Putamen (tissue), 1 donor: ENCODE results near the gene IGFBP3.

ENCODE experiments used
- DNase-seq: peaks from one replicate; pipeline ENCODE4 v3.0.0-alpha.2; 2016; ENCODE audit warnings: low spot score

The IGFBP3 gene

DNA sequence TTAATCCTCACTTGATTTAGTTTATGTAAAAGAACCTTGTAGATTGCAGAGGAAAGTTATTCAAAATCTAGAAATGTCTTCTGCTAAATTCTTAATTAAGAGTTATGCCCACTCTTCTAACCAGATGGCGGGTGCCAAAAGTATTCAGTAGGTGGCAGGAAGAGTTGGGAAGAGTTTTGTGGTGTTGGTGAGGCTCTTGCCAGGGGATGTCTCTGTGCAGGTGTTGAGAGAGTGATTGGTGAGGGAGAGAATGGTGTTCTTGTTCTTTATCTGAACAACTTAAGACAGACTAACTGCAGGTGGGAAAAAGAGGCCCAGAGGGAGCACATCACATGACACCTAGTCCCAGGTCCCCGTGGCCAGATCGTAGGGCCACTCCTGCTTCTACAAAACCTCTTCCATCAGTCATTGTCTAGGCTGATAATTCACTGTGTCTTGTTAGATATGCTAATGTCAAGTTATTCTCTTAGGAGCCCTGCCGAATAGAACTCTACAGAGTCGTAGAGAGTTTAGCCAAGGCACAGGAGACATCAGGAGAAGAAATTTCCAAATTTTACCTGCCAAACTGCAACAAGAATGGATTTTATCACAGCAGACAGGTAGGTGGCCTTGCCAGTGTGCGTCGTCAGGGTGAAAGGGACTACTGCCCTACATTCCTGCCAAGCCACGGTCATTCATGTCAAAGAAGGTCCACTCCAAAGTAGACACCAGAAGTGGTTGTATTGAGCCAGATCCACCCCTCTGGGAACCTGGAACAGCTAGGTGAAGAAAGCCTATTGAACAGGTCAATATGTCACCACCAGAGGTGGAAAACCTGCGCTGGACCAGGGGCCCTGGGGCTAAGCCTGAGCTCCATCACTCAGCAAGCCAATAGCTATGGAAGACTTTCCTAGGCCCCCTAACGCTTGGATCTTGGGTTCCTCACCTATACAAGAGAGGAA lies 29.3 kb downstream of the IGFBP3 start:
- no peak for DNase-seq

DNA sequence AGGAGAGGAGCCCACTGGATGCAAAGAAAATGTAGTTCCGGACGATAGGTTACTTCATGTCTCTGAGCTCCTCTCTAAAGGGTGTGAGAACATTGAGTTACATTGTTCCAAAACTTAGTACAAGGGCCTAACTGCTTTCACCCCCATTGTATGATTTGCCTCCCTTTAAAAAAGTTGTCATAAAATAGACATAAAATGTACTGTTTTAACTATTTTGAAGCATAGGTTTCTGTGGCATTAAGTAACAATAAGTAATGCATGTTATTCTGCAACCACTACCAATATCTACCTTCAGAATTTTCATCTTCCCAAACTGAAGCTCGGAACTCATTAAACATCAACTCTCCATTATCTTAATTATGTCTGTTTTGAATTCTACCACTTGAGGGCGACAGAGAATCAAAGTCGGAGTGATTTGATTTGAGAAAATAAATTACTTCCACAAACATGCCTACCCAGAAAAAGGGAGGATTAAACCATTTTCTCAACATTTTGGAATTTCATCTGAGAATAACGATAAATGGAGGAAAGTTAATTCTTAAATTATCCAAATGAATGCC lies 30.1 kb downstream of the IGFBP3 start:
- DNase-seq, result peak; percentile 16

DNA sequence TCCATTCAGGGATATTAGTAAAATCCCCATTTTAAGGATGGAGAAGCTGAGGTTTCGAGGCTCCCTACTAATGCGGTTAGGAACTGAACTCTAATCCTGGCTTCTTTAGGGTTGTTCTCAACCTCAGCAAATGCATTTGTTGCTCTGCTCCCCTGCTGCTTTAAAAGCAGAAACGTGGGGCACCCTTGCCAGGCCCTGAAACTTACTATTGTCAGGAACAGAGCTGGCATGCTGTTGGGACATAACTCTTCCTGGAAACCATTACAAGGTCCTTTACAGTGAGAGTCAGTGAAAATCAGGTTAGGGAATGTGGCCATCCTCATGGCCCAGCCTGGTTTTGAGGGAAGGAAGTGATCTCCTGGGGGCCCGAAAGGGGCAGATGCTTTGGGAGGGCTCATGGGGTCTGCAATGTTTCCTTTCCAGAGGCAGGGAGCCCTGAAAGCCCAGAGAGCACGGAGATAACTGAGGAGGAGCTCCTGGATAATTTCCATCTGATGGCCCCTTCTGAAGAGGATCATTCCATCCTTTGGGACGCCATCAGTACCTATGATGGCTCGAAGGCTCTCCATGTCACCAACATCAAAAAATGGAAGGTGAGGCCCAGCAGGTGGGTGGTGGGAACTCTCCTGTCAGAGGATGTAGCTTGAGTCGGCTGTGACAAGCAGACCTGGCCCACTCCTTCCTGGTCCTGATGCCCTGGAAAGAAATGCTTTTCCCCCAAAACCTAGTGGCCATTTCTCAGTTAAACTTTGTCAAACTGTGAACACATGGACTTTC lies 30.8 kb downstream of the IGFBP3 start:
- no peak for DNase-seq

DNA sequence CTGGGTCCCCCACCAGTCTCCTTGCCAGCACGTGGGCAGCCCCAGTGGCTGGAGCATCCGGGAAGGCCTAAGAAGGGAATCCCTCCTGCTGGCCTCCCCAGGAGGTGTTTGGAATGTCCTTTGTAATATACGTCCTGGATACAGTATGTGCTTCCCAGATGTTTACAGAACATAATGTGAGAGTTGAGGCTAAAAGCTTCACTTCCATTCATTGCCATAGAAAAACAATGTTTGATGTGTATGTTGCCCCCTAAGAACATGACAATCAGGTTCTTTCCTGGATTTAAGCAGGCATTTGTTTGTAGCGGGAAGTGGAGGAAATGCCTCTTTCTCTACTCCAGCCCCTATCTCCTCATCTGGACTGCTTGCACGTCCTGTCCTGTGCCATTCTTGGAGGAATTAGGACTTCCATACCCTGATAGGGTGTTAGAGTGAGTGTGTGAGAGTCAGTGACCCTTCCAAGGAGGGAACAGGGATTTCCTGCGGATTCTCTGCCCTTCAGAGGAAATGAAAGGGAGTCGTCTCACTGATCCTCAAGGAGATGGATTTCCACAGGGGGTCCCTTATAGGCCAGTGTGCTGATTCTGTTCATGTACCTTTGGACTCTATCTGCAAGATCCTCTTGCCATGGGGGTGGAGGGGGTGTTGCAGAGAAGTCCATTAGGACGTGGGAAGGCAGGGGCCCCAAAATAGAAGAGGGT lies 31.6 kb downstream of the IGFBP3 start:
- no peak for DNase-seq

DNA sequence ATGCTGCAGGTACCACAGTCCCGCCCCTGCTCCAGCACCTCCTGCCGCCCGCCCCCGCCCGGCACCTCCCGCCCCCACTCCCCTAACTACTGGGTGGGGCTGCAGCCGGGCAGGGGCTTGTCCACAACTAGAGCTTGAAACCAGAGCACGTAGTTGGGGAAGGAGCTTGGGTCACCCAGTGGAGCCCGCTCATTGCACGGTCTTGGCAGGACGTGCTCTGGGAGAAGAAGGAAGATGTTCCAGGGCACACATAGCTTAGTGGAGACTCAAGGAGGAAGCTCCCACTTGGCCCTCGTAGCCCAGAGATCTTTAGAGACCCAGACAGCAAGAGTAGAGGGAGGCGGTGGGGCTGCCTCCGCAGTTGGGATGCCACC lies 32.1 kb downstream of the IGFBP3 start:
- peak; percentile 12 for DNase-seq

DNA sequence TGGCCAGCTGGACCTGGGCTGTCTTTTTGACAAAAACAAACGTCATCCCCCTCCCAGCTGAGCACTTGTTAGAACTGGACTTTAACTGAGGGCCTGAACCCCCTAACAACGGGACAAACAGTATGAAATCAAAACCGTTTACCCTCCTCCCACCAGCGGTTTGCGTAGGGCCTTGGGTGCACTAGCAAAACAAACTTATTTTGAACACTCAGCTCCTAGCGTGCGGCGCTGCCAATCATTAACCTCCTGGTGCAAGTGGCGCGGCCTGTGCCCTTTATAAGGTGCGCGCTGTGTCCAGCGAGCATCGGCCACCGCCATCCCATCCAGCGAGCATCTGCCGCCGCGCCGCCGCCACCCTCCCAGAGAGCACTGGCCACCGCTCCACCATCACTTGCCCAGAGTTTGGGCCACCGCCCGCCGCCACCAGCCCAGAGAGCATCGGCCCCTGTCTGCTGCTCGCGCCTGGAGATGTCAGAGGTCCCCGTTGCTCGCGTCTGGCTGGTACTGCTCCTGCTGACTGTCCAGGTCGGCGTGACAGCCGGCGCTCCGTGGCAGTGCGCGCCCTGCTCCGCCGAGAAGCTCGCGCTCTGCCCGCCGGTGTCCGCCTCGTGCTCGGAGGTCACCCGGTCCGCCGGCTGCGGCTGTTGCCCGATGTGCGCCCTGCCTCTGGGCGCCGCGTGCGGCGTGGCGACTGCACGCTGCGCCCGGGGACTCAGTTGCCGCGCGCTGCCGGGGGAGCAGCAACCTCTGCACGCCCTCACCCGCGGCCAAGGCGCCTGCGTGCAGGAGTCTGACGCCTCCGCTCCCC lies 32.7 kb downstream of the IGFBP3 start, which contains the start of gene IGFBP1:
TSS of gene IGFBP1 (plus strand) at position 304 of the 808 bp plus-strand sequence. CDS start at position 469, 165 bp downstream.
- no peak for DNase-seq

DNA sequence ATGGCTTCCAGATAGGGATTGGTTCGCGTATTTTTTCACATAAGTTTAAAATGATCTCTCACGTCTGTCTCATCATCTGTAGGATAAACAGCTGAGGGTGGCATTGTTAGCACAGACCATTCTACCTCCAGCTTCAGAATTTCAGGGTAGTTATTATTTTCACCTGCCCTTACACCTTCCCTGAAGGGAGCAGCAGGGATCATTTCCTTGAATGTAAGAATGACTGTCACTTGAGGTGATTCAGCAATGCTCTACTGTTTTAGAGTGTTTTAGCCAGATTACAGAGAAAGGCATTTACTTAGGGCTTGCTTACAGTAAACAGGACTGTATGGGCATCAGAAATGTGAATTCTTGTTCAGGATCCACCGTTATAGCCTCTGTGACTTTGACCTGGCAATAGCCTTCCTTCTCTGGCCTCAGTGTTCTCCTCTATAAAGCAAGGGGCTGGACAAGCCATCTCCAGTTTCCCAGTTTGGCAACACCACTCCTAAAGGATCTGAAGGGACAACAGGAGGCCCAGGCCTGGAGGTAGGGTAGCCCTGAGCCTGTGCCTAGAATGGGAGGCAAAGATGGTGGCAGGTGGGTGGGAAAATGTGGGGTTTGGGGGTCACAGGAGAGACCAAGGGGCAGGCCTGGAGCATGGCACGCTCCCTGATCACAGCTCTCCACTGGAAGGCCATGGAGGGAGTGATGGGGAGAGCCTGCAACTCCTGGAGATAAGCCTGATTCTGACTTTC lies 34.0 kb downstream of the IGFBP3 start:
- no peak for DNase-seq

DNA sequence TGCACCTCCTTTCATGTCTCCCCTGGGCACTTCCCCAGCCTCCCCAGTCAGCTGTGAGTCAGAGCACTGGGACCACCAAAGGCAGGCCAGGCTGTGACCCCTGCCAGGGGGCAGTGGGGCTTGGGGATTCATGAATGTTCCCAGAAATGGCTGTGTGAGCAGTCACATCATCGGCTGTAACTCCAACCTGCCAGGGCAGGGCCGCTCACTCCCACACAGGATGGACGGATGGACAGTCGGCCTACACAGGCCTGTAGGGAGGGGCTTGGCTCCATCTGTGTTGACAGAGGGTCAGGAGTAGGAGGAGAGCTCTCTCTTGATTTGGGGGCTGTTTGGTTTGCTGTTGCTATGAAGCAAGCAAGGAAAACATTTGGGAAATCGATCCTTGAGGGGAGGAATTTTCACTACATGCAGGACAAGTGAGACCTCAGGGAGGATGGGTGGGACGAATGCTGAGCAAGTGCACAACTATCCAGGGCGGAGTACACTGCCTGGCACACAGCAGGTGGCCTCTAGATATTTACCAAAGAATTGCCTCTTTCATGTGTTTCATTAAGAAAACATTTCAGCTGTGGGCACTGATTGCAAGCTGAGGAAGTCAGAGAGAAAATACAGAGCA lies 35.7 kb downstream of the IGFBP3 start:
- DNase-seq, result no peak

DNA sequence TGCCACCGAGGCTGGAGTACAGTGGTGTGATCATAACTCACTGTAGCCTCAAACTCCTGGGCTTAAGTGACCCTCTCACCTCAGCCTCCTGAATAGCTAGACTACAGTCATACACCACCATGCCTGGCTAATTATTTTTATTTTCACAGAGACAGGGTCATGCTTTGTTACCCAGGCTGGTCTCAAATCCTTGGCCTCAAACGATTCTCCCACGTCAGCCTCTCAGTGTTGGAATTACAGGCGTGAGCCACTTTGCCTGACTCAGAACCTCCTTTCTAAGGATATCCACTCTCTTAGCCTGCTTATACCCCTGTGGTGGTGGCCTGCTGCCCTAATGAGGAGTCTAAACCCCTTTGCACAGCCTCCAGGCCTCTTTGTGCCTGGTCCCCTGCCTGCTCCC lies 36.9 kb downstream of the IGFBP3 start:
- DNase-seq, result no peak

DNA sequence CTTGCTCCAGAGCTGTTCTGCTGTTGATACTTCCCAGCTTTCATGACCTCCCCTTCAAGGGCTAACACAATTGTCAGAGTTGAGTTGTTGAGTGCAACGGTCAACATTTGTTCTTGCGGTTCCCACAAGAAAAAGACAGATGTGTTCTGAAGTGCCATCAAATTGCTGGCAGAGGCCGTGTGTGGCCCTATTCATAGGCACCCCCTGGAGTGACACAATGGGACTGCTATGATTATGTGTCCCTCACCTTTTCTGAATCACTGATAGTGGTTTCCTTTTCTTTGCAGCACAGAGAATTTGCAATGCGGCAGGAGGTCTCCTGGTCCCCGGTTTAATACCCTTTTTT lies 38.6 kb downstream of the IGFBP3 start:
- no peak for DNase-seq

DNA sequence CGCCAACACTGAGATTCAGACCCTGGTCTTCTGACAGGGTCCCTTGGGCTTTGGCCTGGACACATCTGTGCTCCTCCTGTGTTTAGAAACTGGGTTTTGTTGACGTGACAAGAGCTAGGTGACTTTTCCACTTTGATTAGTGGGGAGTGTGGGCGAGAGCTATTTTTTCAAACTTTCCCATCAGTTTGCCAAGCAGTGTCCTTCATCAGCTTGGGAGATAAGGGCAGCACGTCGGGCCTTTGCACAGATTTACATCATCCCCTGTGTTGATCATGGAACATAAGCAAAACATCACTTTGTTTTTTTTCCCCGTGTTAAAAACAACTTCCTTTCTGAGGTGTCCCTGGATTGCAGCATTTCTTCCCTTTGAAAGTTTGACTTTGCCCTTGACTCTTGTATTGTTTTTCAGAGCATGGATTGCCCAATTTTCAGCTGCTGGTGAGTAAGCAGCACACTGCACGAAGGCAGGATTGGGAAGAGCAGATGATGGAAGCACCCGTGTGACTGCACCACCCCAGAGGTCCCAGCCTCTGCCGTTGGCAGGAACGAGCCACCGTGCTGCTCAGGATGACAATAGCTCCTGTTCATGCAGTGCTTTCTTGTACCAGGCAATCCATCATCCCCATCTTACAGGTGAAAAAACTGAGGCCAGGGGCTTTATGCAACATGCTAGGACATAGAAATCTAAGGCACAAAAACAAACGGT lies 39.2 kb downstream of the IGFBP3 start:
- no peak for DNase-seq

DNA sequence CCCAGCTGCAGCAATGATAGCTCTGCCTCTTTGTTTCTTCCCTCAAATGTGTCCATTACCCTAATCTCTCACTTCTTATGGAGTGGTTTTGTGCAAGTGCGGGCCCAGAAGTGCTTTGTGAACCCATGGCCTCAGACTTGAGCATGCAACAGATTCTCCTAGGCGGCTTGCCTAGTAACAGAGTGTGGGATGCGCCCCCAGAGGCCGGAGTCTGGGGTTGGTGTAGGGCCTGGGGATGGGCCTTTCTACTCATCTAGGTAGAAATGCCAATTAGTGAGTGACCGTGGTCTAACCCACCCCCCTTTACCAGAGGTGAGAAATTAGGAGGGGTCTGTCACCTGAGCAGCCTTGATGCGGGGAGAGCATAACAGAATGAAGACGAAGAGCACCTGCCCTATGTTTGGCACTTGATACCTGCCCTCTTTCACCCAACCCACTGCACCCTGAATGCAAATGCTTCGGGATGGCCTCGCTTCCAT lies 39.8 kb downstream of the IGFBP3 start:
- DNase-seq, result no peak

DNA sequence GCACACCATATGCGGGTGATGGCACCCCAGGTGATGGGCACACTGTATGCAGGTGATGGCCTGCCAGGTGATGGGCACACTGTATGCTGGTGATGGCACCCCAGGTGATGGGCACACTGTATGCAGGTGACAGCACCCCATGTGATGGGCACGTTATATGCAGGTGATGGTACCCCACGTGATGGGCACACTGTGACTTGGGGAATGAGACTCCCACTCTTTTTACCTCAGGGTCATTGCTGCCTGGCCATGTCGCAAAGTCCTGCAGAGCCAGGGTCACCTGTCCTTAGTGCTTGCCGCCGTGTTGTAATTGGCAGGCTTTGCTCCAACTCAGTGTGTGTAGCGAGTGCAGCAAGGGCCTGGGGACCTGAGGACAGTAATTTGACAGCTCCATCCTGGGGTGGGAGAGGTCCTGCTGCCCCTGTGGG lies 40.6 kb downstream of the IGFBP3 start:
- DNase-seq, result no peak

DNA sequence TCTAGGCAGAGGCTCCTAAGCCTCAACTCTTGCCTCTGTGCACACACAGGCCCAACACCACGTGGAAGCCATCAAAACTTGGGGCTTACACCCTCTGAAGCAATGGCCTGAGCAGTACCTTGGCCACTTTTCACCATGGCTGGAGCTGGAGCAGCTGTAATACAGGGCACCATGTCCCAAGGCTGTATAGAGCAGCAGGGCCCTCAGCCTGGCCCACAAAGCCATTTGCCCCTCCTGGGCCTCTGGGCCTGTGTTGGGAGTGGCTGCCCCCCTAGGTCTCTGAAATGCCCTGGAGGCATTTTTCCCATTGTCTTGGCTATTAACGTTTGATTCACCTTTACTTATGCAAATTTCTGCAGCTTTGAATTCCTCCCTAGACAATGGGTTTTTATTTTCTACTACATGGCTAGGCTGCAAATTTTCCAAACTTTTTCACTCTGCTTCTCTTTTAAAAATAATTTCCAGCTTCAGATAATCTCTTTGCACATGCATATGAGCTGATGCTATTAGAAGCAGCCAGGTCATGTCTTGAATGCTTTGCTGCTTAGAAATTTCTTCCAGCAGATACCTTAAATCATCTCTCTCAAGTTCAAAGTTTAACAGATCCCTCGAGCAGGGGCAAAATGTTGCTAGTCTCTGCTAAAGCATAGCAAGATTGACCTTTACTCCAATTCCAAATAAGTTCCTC lies 42.5 kb downstream of the IGFBP3 start:
- DNase-seq, result no peak

DNA sequence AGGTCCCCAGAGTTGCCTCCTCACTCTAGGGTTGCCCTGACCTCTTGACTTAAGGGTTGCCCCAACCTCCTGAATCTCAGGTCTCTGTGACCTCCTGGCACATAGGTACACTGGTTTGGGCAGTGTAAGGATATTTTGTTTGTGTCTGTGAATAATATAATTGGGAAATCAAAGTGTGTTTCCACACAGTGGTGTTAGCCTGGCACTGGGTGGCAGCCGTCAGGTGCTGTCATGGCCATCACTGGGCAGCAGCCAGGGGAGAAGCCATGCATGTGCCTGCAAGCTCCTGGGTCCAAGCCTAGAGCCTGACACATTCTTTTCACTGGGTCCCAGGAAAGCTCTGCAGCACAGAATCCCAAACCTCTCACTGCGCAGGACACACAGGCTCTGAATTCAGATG lies 44.6 kb downstream of the IGFBP3 start:
- DNase-seq, result no peak

DNA sequence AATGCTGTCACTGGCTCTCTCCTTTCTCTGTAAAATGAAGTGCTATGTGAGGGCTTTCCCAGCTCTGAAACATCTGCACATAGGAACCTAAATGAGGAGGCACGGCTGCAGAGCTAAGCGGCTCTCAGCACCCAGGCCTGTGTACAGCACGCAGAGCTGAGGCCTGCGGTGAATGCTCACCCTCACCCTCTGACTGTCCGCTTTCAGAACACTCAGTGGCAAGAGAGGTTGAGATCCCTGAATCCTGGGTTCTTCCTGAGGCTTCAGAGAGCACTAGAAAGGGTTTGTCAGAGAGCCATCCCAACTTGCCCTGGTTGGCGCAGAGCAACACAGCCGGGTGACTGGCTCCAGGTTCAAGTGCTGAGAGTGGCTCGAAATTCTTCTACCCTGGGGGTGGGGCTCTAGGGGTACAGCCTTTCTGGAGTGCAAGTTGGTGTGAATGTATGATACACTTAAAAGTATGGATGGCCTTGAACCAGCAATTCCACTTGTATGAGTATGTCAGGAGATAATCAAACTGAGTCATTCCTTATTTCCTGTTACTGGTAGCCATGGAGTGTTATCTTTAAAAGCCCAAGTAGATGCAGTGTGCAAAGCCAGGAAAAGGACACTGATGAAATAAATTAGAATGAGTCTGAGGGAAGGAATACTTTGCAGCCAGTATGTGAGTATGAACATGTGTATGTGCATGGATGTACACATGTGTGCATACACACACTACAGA lies 46.5 kb downstream of the IGFBP3 start:
- DNase-seq, result no peak

DNA sequence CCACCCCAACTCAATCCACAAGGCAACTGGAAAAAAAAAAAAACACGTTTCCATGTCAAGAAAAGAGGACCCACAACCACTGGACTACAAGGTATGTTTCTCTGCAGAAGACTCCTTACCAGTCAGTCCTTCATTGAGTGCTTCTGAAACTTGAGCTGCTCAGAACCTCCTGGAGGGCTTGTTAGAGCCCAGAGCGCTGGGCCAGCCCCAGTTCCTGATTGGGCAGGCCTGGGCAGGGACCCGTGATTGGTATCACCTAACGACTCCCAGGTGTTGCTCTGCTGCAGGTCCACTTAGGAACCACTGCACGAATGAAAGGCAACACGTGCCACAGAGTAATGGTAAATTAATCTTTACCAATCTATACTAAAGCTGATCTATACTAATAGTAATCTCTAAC lies 47.7 kb downstream of the IGFBP3 start:
- DNase-seq, result no peak

DNA sequence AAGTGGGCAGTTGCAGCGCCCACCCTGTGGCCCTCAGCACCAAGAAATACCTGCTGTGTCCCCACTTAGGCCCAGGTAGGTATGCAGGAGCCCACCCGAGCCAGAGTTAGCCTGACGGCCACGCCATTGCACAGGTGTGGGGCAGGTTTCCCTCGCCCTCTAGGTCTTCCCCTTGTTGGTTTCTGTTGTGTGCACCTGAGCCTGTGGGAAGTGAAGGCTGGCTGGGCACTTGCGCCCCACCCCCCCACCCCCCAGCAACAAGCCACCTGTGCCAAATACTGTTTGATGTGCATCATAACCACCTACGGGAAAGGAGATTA lies 48.1 kb downstream of the IGFBP3 start, which contains the start of gene CCDC201:
TSS of gene CCDC201 (minus strand) at position 48 of the 320 bp plus-strand sequence. CDS start 75 bp downstream, outside the sequence.
- DNase-seq, result no peak
